NCI-H1417 (cell line): ENCODE measurements around the gene UBE2E1.

Experiments used
- DNase-seq, 3 experiments: peaks; one replicate each; lab custom pipeline; 2025; lab: John Stamatoyannopoulos, UW

Gene UBE2E1

GRCh38 chr3:23796518-23796917 lies 9.2 kb upstream of the UBE2E1 start:
- no peak for DNase-seq

DNA sequence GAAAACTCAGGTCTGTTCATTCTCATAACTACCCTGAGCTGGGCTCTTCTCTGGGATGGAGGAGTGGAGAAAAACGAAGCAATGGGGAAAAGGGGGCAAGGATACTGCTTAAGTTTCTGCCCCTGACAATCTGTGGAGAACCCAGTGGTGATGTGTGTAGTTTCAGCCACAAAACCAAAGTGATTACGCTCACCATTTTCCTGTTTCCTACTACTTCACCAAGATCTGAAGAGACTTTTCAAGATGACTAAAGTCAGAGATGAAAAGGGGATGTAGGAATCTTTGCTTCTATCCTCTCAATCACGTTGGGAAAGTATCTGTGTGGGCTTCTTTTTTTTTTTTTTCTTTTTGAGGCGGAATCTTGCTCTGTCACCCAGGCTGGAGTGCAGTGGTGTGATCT lies 8.3 kb upstream of the UBE2E1 start:
- no peak for DNase-seq

DNA sequence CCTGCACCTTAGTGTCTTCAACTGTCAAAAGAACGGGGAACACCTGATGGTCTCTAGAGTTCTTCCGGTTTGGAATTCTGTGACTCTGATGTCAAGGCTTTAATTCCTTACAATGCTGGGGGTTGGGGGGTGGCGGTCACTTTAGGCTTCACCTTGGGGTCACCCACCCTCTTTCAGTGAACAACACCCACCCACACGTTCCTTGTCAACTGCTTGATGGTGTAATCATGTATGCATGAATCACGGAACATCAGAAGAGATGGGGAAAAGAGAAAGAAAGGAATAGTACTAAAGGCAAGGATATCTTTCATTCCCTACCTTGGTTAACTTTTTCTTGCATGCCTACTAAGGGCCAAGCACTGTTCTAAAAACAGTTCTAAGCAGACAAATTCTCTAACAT lies 7.3 kb upstream of the UBE2E1 start:
- no peak for DNase-seq

DNA sequence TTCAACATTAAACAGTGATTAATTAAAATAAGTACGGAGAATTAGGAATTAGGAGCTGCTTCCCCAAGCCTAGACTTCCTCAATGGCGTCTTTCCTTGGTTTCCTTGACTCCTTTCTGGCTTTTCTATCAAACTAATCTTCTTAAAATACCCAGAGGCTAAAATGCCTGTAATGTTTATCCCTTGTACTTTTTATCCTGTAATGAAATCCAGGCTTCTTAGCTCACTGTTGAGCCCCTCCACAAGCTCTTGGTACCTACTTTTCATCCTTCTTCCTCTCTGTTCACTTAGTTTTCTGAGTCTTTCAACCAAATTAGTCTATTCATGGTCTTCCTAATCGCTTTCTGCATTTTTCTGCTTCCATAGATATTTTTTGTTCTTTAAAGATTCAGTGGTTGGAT lies 6.9 kb upstream of the UBE2E1 start:
- no peak for DNase-seq

GRCh38 chr3:23800731-23801130 lies 5.0 kb upstream of the UBE2E1 start:
- peak in 1 of 3 experiments; percentile 34 for DNase-seq

GRCh38 chr3:23804441-23805209 lies 1.1 kb upstream of the UBE2E1 start:
- DNase-seq, result peak in 1 of 3 experiments; percentile 2

GRCh38 chr3:23805210-23805632 lies 534 bp upstream of the UBE2E1 start:
- DNase-seq, result no peak

GRCh38 chr3:23806534-23807423 lies 1.0 kb downstream of the UBE2E1 start:
- DNase-seq, result peak in 2 of 3 experiments; percentile 51 to 63

DNA sequence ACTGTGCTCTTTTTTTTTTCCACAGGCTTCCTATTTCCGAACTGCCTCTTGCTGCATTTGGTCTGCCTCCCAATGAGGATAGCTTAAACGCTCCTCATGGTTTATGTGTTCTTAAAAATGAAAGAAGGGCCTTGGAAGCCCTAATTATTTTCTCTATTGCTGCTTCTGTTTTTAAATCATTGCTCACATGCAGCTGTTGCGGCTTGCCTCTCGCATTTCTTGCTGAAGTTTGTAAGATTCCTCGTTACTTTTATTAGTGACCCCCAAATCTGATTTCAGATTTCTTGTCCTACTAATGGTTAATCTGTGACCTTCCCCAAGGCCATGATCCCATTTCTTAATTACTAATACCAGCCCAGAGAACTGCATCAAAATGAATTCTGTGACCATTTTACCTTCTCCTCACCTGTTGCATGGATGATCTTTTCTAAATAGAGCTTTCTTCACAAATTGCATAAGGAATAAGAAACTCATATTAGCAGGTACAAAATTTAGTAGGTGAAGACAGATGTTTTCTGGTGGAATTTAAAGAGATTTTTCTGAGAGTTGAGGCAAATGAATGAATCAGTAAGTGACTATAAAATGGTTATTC lies 1.8 kb downstream of the UBE2E1 start:
- no peak for DNase-seq

- DNase-seq, result no peak
Measured at GRCh38 chr3:23808525-23808924, 2.8 kb downstream of the UBE2E1 start.

GRCh38 chr3:23809294-23809693 lies 3.5 kb downstream of the UBE2E1 start:
- DNase-seq, result no peak

DNA sequence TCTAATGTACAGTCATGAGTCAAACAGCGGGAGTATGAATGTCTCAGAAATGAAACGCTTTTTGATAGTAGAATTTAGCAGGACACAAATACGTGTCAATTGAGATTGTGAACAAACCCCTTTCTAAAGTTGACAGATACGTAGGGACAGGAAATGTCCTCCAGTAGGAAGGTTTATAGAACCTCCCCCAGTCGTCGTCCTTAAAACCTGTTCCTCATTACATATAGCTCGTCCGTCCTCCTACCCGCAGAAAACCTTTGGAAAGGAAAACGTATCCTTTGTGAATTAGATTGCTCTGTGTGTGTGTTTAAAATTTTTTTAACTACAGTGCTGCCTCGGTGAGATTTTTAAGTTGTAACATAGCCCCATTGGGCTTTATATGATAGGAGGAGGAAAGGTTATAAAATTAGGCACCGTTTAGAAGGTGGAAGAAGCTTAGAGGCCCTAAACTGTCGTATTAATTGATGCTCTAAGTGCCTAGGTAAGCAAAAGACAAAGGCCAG lies 4.1 kb downstream of the UBE2E1 start:
- peak in 2 of 3 experiments; percentile 44 to 66 for DNase-seq

DNA sequence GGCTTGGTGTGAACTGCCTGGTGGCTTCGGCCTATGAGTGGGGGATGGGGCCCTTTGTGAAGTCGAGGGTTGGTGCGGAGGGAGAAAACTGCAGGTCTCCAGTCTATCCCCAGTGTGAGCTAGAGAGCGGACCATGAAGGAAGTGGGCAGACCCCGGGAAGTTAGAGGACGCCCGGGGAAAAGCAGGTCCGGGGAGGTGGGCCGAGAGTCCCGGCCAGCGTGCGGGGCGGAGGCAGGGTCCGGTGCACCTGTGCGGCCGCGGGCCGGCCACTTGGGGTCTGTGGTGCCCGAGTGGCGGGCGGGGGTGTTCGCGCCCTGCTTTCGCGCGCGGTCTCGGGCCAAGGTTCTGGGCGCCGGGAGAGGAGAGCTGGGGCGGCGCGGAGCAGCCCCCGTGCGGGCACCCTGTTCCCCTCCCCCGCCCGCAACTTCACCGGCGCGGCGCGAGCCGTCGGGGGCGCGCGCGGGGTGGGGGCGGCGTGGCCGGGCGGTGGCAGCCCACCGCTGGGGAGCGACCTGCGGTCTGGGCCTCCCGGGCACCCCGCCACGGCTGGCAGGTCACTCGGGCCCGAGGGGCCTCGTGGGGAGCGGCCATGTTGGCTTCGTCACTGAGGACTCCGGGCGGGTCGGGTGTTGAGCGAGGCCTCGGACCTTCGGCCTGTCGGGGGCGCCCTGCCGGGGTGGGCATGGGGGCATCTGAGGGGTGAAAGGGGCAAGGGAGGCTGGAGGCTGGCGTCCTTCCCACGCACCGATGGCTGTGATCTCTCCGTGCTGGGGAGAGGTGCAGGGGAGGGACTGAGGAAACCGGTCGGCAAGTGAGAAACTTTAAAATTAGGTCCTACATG lies 4.8 kb downstream of the UBE2E1 start:
- DNase-seq, result peak; percentile 9 to 78 (median 52)

DNA sequence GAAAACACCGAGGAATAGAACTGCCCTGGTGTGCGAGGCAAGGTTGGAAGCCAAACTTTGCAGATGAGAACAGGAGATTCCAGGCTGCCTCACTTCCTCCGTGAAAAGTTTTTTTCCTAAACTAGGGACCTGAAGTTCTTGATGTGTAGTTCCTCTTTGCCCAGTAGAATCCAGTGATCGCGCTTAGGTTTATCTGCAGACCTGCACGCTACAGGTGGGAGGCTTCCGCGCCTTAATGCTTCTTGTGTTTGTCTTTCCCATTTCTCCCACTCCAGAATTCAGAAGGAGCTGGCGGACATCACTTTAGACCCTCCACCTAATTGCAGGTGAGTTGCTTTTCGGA lies 5.4 kb downstream of the UBE2E1 start:
- peak; percentile 11 to 58 (median 42) for DNase-seq

GRCh38 chr3:23811919-23812318 lies 6.2 kb downstream of the UBE2E1 start:
- no peak for DNase-seq

- DNase-seq, result peak in 1 of 3 experiments; percentile 0
Measured at GRCh38 chr3:23815879-23816278, 10.1 kb downstream of the UBE2E1 start.

DNA sequence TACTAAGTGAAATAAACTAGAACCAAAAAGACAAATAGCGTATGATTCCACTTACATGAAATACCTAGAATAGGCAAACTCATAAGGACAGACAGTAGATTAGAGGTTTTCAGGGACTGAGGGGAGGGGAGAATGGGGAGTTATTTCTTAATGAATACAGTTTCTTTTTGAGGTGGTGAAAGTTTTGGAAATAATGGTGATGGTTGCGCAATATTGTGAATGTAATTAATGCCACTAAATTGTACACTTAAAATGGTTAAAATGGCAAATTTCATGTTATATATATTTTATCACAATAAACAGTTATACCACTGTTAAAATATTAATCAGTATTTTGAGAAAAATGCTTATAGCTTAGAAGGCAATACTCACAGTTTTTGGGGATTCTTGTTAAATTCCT lies 11.0 kb downstream of the UBE2E1 start:
- no peak for DNase-seq

DNA sequence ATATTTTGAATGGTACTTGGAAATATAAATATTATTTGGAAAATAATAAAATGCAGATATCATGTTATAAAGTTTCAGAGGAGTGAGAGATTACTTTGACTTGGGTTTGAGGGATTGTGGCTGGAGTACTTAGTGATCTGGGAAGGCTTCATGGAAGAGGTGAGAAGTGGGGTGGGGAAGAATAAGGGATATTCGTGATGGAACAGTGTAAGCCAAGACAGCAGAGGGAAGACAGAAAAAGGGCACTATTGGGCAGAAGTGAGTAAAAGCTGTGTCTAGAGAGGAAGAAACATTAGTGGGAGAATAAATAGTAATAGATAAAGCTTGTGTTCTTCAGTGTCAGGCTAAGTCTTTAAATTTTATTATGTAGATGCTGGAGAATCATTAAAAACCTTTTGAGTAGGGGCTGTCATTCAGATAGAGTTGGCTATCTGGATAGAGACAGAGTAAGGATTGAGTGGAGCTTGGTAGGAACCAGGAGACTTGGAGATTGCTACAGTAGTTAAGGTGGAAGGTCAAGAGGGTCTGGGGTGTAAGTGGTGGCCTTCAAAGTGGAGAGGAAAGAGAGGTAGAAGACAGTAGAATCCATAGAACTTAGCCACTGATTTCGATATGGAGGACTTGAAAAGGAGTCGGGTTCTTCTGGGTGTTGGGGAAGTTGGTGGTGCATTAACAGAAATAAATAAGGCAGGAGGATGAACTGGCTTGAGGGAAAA lies 11.9 kb downstream of the UBE2E1 start:
- DNase-seq, result no peak

- no peak for DNase-seq
Measured at GRCh38 chr3:23819599-23820360, 14.0 kb downstream of the UBE2E1 start.

DNA sequence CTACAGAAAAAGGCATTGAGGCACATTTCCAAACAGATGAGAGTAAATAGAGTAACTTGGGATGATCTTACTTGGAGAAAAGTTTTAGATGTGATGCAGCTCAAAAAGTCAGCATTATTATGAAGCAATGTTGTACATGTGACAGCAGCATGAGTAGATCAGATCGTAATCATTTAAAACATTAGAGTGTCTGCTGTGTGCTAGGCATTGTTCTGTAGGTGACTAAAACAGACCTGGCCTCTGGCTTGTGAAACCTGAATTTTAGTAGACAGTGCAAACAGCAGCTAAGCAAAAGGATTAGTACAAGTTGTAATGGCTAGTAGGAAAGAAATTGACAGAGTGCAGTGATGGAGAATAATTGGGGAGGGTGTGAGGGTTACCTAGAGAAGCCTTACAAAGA lies 15.1 kb downstream of the UBE2E1 start:
- no peak for DNase-seq
